ENCODE measurements around the gene CUL3. TPM values are rescaled to one million over a fixed set of nuclear protein-coding genes. Genes with fewer than 3 reads are reported as not detected.

CUL3 gene
- total RNA-seq = 44.2 and 102 TPM in 2 replicates

GRCh38 chr2:224585211-224586088, at the start of gene CUL3:
Gene CUL3, minus strand, starts transcription at chr2:224585363. Its CDS starts 354 bp downstream, at chr2:224585009.

Other genes starting within 250 kb of the CUL3 start
- gene FAM124B, start 183.3 kb downstream of the CUL3 start, total RNA-seq = 64.1 and 147 TPM in 2 replicates
- gene CCDC195, start 131.0 kb upstream of the CUL3 start, total RNA-seq = not detected in 2 replicates

Data from bladder microvascular endothelial cell (primary cell).